ENCODE results near the gene VPS11. TPM values are rescaled to one million over a fixed set of nuclear protein-coding genes. Genes with fewer than 3 reads are reported as not detected.
"Not testable (repeated sequence)": the region's sequence is repeated elsewhere in the genome, so short reads cannot be mapped to it uniquely, and the experiment has no call there.

The VPS11 gene
- total and polyA plus RNA-seq, 9 donors: 19.9 to 32.1 (median 30.2) TPM

- H3K4me1 ChIP-seq (ENCODE audit: control insufficient read depth, insufficient read depth, low read length): peaks cover 13% of the 10 kb centered on the region
- H3K4me3 ChIP-seq (ENCODE audit: low read length); DNase-seq; H3K27me3 ChIP-seq (ENCODE audit: control insufficient read depth, insufficient read depth, low read length); H3K27ac ChIP-seq (ENCODE audit: low read length); H3K36me3 ChIP-seq (ENCODE audit: control insufficient read depth, insufficient read depth, low read length); H3K9me3 ChIP-seq (replicated peaks; ENCODE audit: control insufficient read depth, low read depth, low read length): not testable (repeated sequence)
- WGBS (ENCODE audit: insufficient coverage): 80% methylated on average over 4 of the region's 10 CpGs
Measured at GRCh38 chr11:119033421-119033820, 34.2 kb upstream of the VPS11 start.

GRCh38 chr11:119034813-119035212 is 32.8 kb upstream of the VPS11 start:
- DNase-seq: no peak
- Histone ChIP-seq H3K4me1 (ENCODE audit: control insufficient read depth, insufficient read depth, low read length) (peaks cover 7% of the 10 kb centered on the region), H3K27ac (ENCODE audit: low read length) (no peak overlapping the region), H3K36me3 (ENCODE audit: control insufficient read depth, insufficient read depth, low read length) (no peaks in the 10 kb centered on the region), H3K27me3 (ENCODE audit: control insufficient read depth, insufficient read depth, low read length) (no peaks in the 10 kb centered on the region), H3K4me3 (ENCODE audit: low read length) (no peak overlapping the region), H3K9me3 (replicated peaks; ENCODE audit: control insufficient read depth, low read depth, low read length) (no peaks in the 10 kb centered on the region)
- no CpG with 5 or more reads among the region's 3 CpGs for WGBS (ENCODE audit: insufficient coverage)

- 92% methylated on average over 4 of the region's 5 CpGs for WGBS (ENCODE audit: insufficient coverage)
Measured at GRCh38 chr11:119038884-119039283, 28.7 kb upstream of the VPS11 start.

GRCh38 chr11:119039471-119039870 is 28.1 kb upstream of the VPS11 start:
- not testable (repeated sequence) for H3K4me3 ChIP-seq (ENCODE audit: low read length); H3K27me3 ChIP-seq (ENCODE audit: control insufficient read depth, insufficient read depth, low read length); H3K27ac ChIP-seq (ENCODE audit: low read length); DNase-seq; H3K4me1 ChIP-seq (ENCODE audit: control insufficient read depth, insufficient read depth, low read length); H3K9me3 ChIP-seq (replicated peaks; ENCODE audit: control insufficient read depth, low read depth, low read length); H3K36me3 ChIP-seq (ENCODE audit: control insufficient read depth, insufficient read depth, low read length)
- WGBS (ENCODE audit: insufficient coverage): no CpG with 5 or more reads among the region's 11 CpGs

More at GRCh38 chr11:119038884-119039283, 28.7 kb upstream of the VPS11 start:
- DNase-seq: no peak
- Histone ChIP-seq H3K27me3 (ENCODE audit: control insufficient read depth, insufficient read depth, low read length) (no peaks in the 10 kb centered on the region), H3K4me1 (ENCODE audit: control insufficient read depth, insufficient read depth, low read length) (no peaks in the 10 kb centered on the region), H3K4me3 (ENCODE audit: low read length) (no peak overlapping the region), H3K36me3 (ENCODE audit: control insufficient read depth, insufficient read depth, low read length) (no peaks in the 10 kb centered on the region), H3K27ac (ENCODE audit: low read length) (no peak overlapping the region), H3K9me3 (replicated peaks; ENCODE audit: control insufficient read depth, low read depth, low read length) (no peaks in the 10 kb centered on the region)

GRCh38 chr11:119041821-119042514 is 25.6 kb upstream of the VPS11 start:
- Histone ChIP-seq H3K27me3 (ENCODE audit: control insufficient read depth, insufficient read depth, low read length) (no peaks in the 10 kb centered on the region), H3K4me3 (ENCODE audit: low read length) (no peak overlapping the region), H3K27ac (ENCODE audit: low read length) (no peak overlapping the region), H3K9me3 (replicated peaks; ENCODE audit: control insufficient read depth, low read depth, low read length) (no peaks in the 10 kb centered on the region), H3K4me1 (ENCODE audit: control insufficient read depth, insufficient read depth, low read length) (no peaks in the 10 kb centered on the region), H3K36me3 (ENCODE audit: control insufficient read depth, insufficient read depth, low read length) (peaks cover 23% of the 10 kb centered on the region)
- WGBS (ENCODE audit: insufficient coverage): 82% methylated on average over 3 of the region's 4 CpGs
- DNase-seq: no peak

GRCh38 chr11:119042927-119043326 is 24.7 kb upstream of the VPS11 start:
- WGBS (ENCODE audit: insufficient coverage): 86% methylated on average over 3 of the region's 9 CpGs
- H3K36me3 ChIP-seq (ENCODE audit: control insufficient read depth, insufficient read depth, low read length): peaks cover 32% of the 10 kb centered on the region
- no peaks in the 10 kb centered on the region for H3K27me3 ChIP-seq (ENCODE audit: control insufficient read depth, insufficient read depth, low read length)
- no peaks in the 10 kb centered on the region for H3K4me1 ChIP-seq (ENCODE audit: control insufficient read depth, insufficient read depth, low read length)
- H3K9me3 ChIP-seq (replicated peaks; ENCODE audit: control insufficient read depth, low read depth, low read length): no peaks in the 10 kb centered on the region
- H3K4me3 ChIP-seq (ENCODE audit: low read length): no peak overlapping the region
- no peak for DNase-seq
- no peak overlapping the region for H3K27ac ChIP-seq (ENCODE audit: low read length)

- Histone ChIP-seq H3K27me3 (ENCODE audit: control insufficient read depth, insufficient read depth, low read length) (no peaks in the 10 kb centered on the region), H3K27ac (ENCODE audit: low read length) (no peak overlapping the region), H3K9me3 (replicated peaks; ENCODE audit: control insufficient read depth, low read depth, low read length) (no peaks in the 10 kb centered on the region), H3K4me3 (ENCODE audit: low read length) (no peak overlapping the region), H3K4me1 (ENCODE audit: control insufficient read depth, insufficient read depth, low read length) (no peaks in the 10 kb centered on the region), H3K36me3 (ENCODE audit: control insufficient read depth, insufficient read depth, low read length) (peaks cover 50% of the 10 kb centered on the region)
- no peak for DNase-seq
- WGBS (ENCODE audit: insufficient coverage): 100% methylated on average over 1 of the region's 6 CpGs
Measured at GRCh38 chr11:119044708-119045107, 22.9 kb upstream of the VPS11 start.

- no peaks in the 10 kb centered on the region for H3K9me3 ChIP-seq (replicated peaks; ENCODE audit: control insufficient read depth, low read depth, low read length)
- no peaks in the 10 kb centered on the region for H3K4me1 ChIP-seq (ENCODE audit: control insufficient read depth, insufficient read depth, low read length)
- no peaks in the 10 kb centered on the region for H3K27me3 ChIP-seq (ENCODE audit: control insufficient read depth, insufficient read depth, low read length)
- no peak overlapping the region for H3K4me3 ChIP-seq (ENCODE audit: low read length)
- no peak for DNase-seq
- H3K36me3 ChIP-seq (ENCODE audit: control insufficient read depth, insufficient read depth, low read length): peaks cover 66% of the 10 kb centered on the region
- H3K27ac ChIP-seq (ENCODE audit: low read length): no peak overlapping the region
- 94% methylated on average over 6 of the region's 6 CpGs for WGBS (ENCODE audit: insufficient coverage)
Measured at GRCh38 chr11:119046489-119046888, 21.1 kb upstream of the VPS11 start.

GRCh38 chr11:119047205-119047604 is 20.4 kb upstream of the VPS11 start:
- no peak for DNase-seq
- Histone ChIP-seq H3K27ac (ENCODE audit: low read length) (no peak overlapping the region), H3K4me1 (ENCODE audit: control insufficient read depth, insufficient read depth, low read length) (no peaks in the 10 kb centered on the region), H3K36me3 (ENCODE audit: control insufficient read depth, insufficient read depth, low read length) (peaks cover 73% of the 10 kb centered on the region), H3K9me3 (replicated peaks; ENCODE audit: control insufficient read depth, low read depth, low read length) (no peaks in the 10 kb centered on the region), H3K4me3 (ENCODE audit: low read length) (no peak overlapping the region), H3K27me3 (ENCODE audit: control insufficient read depth, insufficient read depth, low read length) (no peaks in the 10 kb centered on the region)
- 100% methylated on average over 3 of the region's 6 CpGs for WGBS (ENCODE audit: insufficient coverage)

GRCh38 chr11:119048644-119049043 is 19.0 kb upstream of the VPS11 start:
- H3K4me3 ChIP-seq (ENCODE audit: low read length): no peak overlapping the region
- H3K9me3 ChIP-seq (replicated peaks; ENCODE audit: control insufficient read depth, low read depth, low read length): no peaks in the 10 kb centered on the region
- no peak overlapping the region for H3K27ac ChIP-seq (ENCODE audit: low read length)
- H3K36me3 ChIP-seq (ENCODE audit: control insufficient read depth, insufficient read depth, low read length): peaks cover 88% of the 10 kb centered on the region
- no peak for DNase-seq
- no peaks in the 10 kb centered on the region for H3K27me3 ChIP-seq (ENCODE audit: control insufficient read depth, insufficient read depth, low read length)
- H3K4me1 ChIP-seq (ENCODE audit: control insufficient read depth, insufficient read depth, low read length): no peaks in the 10 kb centered on the region
- 100% methylated on average over 3 of the region's 9 CpGs for WGBS (ENCODE audit: insufficient coverage)

- Histone ChIP-seq H3K4me1 (ENCODE audit: control insufficient read depth, insufficient read depth, low read length) (no peaks in the 10 kb centered on the region), H3K27ac (ENCODE audit: low read length) (no peak overlapping the region), H3K9me3 (replicated peaks; ENCODE audit: control insufficient read depth, low read depth, low read length) (no peaks in the 10 kb centered on the region), H3K27me3 (ENCODE audit: control insufficient read depth, insufficient read depth, low read length) (no peaks in the 10 kb centered on the region), H3K4me3 (ENCODE audit: low read length) (no peak overlapping the region), H3K36me3 (ENCODE audit: control insufficient read depth, insufficient read depth, low read length) (peaks cover 92% of the 10 kb centered on the region)
- 95% methylated on average over 7 of the region's 7 CpGs for WGBS (ENCODE audit: insufficient coverage)
- no peak for DNase-seq
Measured at GRCh38 chr11:119049081-119049480, 18.5 kb upstream of the VPS11 start.
